ENCODE data around the gene CDON.

CDON gene

DNA sequence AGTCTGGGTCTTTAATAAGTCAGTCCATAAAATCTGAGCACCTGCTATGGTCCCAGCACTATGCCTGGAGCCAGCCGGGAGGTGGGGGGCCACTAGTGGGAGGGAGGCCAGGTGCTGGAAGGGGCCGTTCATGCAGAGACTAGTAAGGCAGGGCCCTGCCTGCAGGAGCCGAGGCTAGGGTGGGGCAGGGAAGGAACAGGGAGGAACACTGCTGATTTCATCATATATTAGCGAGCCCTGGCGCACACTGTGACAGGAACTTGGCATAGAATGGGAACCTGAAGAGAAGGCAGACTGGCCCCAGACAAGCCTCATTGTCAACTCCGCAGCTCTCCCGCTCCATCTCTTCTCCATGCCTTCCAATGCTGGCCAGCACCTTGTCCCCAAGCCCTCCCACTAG, 109.7 kb downstream of the CDON start:
- Histone ChIP-seq H3K27me3 (ENCODE audit: insufficient read depth, low read length, poor library complexity, severe bottlenecking) (no peaks in the 10 kb centered on the region), H3K36me3 (ENCODE audit: insufficient read depth, low read length) (no peaks in the 10 kb centered on the region), H3K4me2 (ENCODE audit: low read depth, low read length, poor library complexity, severe bottlenecking) (no peak overlapping the region), H4K20me1 (ENCODE audit: insufficient read depth, low read length, poor library complexity, severe bottlenecking) (no peaks in the 10 kb centered on the region), H3K9me2 (replicated peaks; ENCODE audit: low read depth, low read length) (no peaks in the 10 kb centered on the region), H3K9me3 (ENCODE audit: insufficient read depth, low read depth, low read length) (no peaks in the 10 kb centered on the region), H3F3A (ENCODE audit: low read depth) (no peaks in the 10 kb centered on the region), H3K9ac (ENCODE audit: low read depth, low read length, poor library complexity, severe bottlenecking) (no peak overlapping the region), H3K4me1 (ENCODE audit: insufficient read depth, low read length, poor library complexity, severe bottlenecking) (no peaks in the 10 kb centered on the region), H3K4me3 (ENCODE audit: low read length, poor library complexity, severe bottlenecking) (no peak overlapping the region), H2AFZ (ENCODE audit: low read length) (no peak overlapping the region), H3K79me2 (ENCODE audit: insufficient read depth, low read length) (no peaks in the 10 kb centered on the region)
- TF ChIP-seq EZH2phosphoT487 (IDR thresholded peaks at IDR 0.05; ENCODE audit: borderline replicate concordance) = no peak
- TF ChIP-seq, protein P1, sequence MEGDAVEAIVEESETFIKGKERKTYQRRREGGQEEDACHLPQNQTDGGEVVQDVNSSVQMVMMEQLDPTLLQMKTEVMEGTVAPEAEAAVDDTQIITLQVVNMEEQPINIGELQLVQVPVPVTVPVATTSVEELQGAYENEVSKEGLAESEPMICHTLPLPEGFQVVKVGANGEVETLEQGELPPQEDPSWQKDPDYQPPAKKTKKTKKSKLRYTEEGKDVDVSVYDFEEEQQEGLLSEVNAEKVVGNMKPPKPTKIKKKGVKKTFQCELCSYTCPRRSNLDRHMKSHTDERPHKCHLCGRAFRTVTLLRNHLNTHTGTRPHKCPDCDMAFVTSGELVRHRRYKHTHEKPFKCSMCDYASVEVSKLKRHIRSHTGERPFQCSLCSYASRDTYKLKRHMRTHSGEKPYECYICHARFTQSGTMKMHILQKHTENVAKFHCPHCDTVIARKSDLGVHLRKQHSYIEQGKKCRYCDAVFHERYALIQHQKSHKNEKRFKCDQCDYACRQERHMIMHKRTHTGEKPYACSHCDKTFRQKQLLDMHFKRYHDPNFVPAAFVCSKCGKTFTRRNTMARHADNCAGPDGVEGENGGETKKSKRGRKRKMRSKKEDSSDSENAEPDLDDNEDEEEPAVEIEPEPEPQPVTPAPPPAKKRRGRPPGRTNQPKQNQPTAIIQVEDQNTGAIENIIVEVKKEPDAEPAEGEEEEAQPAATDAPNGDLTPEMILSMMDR (conservative IDR thresholded peaks at IDR 0.05; ENCODE audit: low read length) = no peak

DNA sequence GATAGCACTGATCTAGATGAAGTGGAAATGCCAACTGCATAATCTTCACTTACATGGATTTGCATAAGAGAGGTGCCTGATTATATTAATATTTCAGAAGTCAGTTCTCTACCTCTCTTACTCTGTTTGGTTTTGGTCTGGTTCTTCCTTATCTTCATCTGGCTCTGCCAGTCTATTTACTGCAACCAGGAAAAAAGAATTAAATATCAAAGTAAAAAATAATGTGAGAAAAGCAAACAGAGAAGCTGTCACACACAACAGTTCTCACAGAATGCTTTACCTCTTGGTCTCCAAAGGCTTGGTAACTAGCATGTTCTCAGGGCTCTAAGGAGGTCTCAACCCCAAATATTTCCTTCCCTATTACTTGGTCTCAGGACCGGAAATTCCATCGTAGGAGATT, 110.1 kb downstream of the CDON start:
- H3K4me3 ChIP-seq (ENCODE audit: low read length, poor library complexity, severe bottlenecking) = no peak overlapping the region
- no peak overlapping the region for H2AFZ ChIP-seq (ENCODE audit: low read length)
- no peak overlapping the region for H3K4me2 ChIP-seq (ENCODE audit: low read depth, low read length, poor library complexity, severe bottlenecking)
- TF ChIP-seq, protein P1 (conservative IDR thresholded peaks at IDR 0.05; ENCODE audit: low read length) = no peak
- TF ChIP-seq EZH2phosphoT487 (IDR thresholded peaks at IDR 0.05; ENCODE audit: borderline replicate concordance) = no peak
- no peaks in the 10 kb centered on the region for H3K79me2 ChIP-seq (ENCODE audit: insufficient read depth, low read length)
- H3K9ac ChIP-seq (ENCODE audit: low read depth, low read length, poor library complexity, severe bottlenecking) = no peak overlapping the region
- no peaks in the 10 kb centered on the region for H3K27me3 ChIP-seq (ENCODE audit: insufficient read depth, low read length, poor library complexity, severe bottlenecking)
- H3K36me3 ChIP-seq (ENCODE audit: insufficient read depth, low read length) = no peaks in the 10 kb centered on the region
- H3K4me1 ChIP-seq (ENCODE audit: insufficient read depth, low read length, poor library complexity, severe bottlenecking) = no peaks in the 10 kb centered on the region
- no peaks in the 10 kb centered on the region for H4K20me1 ChIP-seq (ENCODE audit: insufficient read depth, low read length, poor library complexity, severe bottlenecking)
- H3K9me3 ChIP-seq (ENCODE audit: insufficient read depth, low read depth, low read length) = no peaks in the 10 kb centered on the region
- no peaks in the 10 kb centered on the region for H3K9me2 ChIP-seq (replicated peaks; ENCODE audit: low read depth, low read length)
- H3F3A ChIP-seq (ENCODE audit: low read depth) = no peaks in the 10 kb centered on the region

DNA sequence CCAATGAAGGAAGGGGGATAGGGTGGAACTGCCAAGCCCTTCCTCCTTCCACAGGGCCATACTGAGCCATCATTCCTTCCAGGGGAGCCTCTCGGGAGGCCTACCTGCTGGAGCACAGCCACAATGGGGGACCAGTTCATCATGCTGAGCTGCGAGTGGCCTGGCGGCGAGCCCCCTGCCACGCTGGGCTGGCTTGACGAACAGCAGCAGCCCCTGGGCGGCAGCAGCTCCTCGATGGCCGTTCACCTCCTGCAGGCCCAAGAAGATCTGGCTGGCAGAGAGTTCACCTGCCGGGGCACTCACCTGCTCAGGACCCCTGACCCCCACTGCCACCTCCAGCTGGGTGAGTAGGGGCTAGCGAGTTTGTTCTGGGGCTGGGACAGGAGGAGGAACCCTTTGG, 110.9 kb downstream of the CDON start:
- H3K4me1 ChIP-seq (ENCODE audit: insufficient read depth, low read length, poor library complexity, severe bottlenecking) = no peaks in the 10 kb centered on the region
- no peak for TF ChIP-seq EZH2phosphoT487 (IDR thresholded peaks at IDR 0.05; ENCODE audit: borderline replicate concordance)
- TF ChIP-seq, protein P1 (conservative IDR thresholded peaks at IDR 0.05; ENCODE audit: low read length) = no peak
- no peaks in the 10 kb centered on the region for H3K36me3 ChIP-seq (ENCODE audit: insufficient read depth, low read length)
- H3K4me3 ChIP-seq (ENCODE audit: low read length, poor library complexity, severe bottlenecking) = no peak overlapping the region
- no peaks in the 10 kb centered on the region for H3K27me3 ChIP-seq (ENCODE audit: insufficient read depth, low read length, poor library complexity, severe bottlenecking)
- no peaks in the 10 kb centered on the region for H3F3A ChIP-seq (ENCODE audit: low read depth)
- H3K9me2 ChIP-seq (replicated peaks; ENCODE audit: low read depth, low read length) = no peaks in the 10 kb centered on the region
- no peaks in the 10 kb centered on the region for H3K79me2 ChIP-seq (ENCODE audit: insufficient read depth, low read length)
- no peaks in the 10 kb centered on the region for H3K9me3 ChIP-seq (ENCODE audit: insufficient read depth, low read depth, low read length)
- H2AFZ ChIP-seq (ENCODE audit: low read length) = no peak overlapping the region
- H4K20me1 ChIP-seq (ENCODE audit: insufficient read depth, low read length, poor library complexity, severe bottlenecking) = no peaks in the 10 kb centered on the region
- H3K4me2 ChIP-seq (ENCODE audit: low read depth, low read length, poor library complexity, severe bottlenecking) = no peak overlapping the region
- H3K9ac ChIP-seq (ENCODE audit: low read depth, low read length, poor library complexity, severe bottlenecking) = no peak overlapping the region
